Measurements from ENCODE around the gene TXNL4A.

GRCh38 chr18:79922971-79923411 is 65.4 kb downstream of the TXNL4A start:
- TF ChIP-seq CTCF (IDR thresholded peaks at IDR 0.05; ENCODE audit: low read depth, low read length, missing input control) (no peak), REST (IDR thresholded peaks at IDR 0.05) (no peak), FOXA1 (IDR thresholded peaks at IDR 0.05) (no peak), GABPA (IDR thresholded peaks at IDR 0.05 in 1 of 2, conservative IDR thresholded peaks at IDR 0.05 in 1 of 2) (no peak), HNF4G (IDR thresholded peaks at IDR 0.05) (no peak)

Data from liver (tissue), 3 donors.